CD4-positive, alpha-beta T cell treated with Interleukin-2 at 100 ng/mL for 4 hours (primary cell): Measurements from ENCODE around the gene NUP107.
A peak's percentile ranks its signal among the peaks of the same experiment; 100 is the strongest.

Experiments used
- DNase-seq: peaks from one replicate; pipeline ENCODE4 v3.0.0-alpha.2; 2020; ENCODE audit warnings: low spot score

The NUP107 gene

GRCh38 chr12:68775121-68775630, 88.4 kb downstream of the NUP107 start:
- DNase-seq: no peak

GRCh38 chr12:68776976-68777610, 90.3 kb downstream of the NUP107 start:
- no peak for DNase-seq

GRCh38 chr12:68779280-68779679, 92.5 kb downstream of the NUP107 start:
- DNase-seq: no peak

- DNase-seq: no peak
These were observed 94.0 kb downstream of the NUP107 start for GRCh38 chr12:68780731-68781130.

- no peak for DNase-seq
These were observed 95.0 kb downstream of the NUP107 start for GRCh38 chr12:68781728-68782127.

- no peak for DNase-seq
These were observed 97.2 kb downstream of the NUP107 start for GRCh38 chr12:68784015-68784414.

GRCh38 chr12:68785358-68785757, 98.6 kb downstream of the NUP107 start:
- no peak for DNase-seq

GRCh38 chr12:68785823-68786222, 99.0 kb downstream of the NUP107 start:
- no peak for DNase-seq

GRCh38 chr12:68786929-68787328, 100.2 kb downstream of the NUP107 start:
- no peak for DNase-seq

GRCh38 chr12:68788554-68789143, 101.9 kb downstream of the NUP107 start:
- DNase-seq: no peak

GRCh38 chr12:68789144-68789878, 102.5 kb downstream of the NUP107 start:
- no peak for DNase-seq

- DNase-seq: no peak
These were observed 103.5 kb downstream of the NUP107 start for GRCh38 chr12:68790081-68790951.

- no peak for DNase-seq
These were observed 104.1 kb downstream of the NUP107 start for GRCh38 chr12:68790952-68791234.

GRCh38 chr12:68791897-68792481, 105.2 kb downstream of the NUP107 start:
- no peak for DNase-seq

GRCh38 chr12:68792952-68793351, 106.2 kb downstream of the NUP107 start:
- peak; percentile 53 for DNase-seq

- DNase-seq: no peak
These were observed 106.7 kb downstream of the NUP107 start for GRCh38 chr12:68793436-68793835.

- no peak for DNase-seq
These were observed 107.3 kb downstream of the NUP107 start for GRCh38 chr12:68793975-68794652.

- DNase-seq: no peak
These were observed 108.0 kb downstream of the NUP107 start for GRCh38 chr12:68794653-68795251.
